ENCODE data around the gene PLAU.

GRCh38 chr10:73901261-73901660 is 9.7 kb upstream of the PLAU start:
- TF ChIP-seq CTCF (IDR thresholded peaks at IDR 0.05), result no peak
- TF ChIP-seq RAD21 (conservative IDR thresholded peaks at IDR 0.05 in 1 of 2, IDR thresholded peaks at IDR 0.05 in 1 of 2), result no peak
- TF ChIP-seq SMC3 (IDR thresholded peaks at IDR 0.05), result no peak
- TF ChIP-seq, protein P1, sequence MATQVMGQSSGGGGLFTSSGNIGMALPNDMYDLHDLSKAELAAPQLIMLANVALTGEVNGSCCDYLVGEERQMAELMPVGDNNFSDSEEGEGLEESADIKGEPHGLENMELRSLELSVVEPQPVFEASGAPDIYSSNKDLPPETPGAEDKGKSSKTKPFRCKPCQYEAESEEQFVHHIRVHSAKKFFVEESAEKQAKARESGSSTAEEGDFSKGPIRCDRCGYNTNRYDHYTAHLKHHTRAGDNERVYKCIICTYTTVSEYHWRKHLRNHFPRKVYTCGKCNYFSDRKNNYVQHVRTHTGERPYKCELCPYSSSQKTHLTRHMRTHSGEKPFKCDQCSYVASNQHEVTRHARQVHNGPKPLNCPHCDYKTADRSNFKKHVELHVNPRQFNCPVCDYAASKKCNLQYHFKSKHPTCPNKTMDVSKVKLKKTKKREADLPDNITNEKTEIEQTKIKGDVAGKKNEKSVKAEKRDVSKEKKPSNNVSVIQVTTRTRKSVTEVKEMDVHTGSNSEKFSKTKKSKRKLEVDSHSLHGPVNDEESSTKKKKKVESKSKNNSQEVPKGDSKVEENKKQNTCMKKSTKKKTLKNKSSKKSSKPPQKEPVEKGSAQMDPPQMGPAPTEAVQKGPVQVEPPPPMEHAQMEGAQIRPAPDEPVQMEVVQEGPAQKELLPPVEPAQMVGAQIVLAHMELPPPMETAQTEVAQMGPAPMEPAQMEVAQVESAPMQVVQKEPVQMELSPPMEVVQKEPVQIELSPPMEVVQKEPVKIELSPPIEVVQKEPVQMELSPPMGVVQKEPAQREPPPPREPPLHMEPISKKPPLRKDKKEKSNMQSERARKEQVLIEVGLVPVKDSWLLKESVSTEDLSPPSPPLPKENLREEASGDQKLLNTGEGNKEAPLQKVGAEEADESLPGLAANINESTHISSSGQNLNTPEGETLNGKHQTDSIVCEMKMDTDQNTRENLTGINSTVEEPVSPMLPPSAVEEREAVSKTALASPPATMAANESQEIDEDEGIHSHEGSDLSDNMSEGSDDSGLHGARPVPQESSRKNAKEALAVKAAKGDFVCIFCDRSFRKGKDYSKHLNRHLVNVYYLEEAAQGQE (IDR thresholded peaks at IDR 0.05), result no peak
- TF ChIP-seq POLR2A (IDR thresholded peaks at IDR 0.05; ENCODE audit: low read length), result no peak
- TF ChIP-seq, protein P2, sequence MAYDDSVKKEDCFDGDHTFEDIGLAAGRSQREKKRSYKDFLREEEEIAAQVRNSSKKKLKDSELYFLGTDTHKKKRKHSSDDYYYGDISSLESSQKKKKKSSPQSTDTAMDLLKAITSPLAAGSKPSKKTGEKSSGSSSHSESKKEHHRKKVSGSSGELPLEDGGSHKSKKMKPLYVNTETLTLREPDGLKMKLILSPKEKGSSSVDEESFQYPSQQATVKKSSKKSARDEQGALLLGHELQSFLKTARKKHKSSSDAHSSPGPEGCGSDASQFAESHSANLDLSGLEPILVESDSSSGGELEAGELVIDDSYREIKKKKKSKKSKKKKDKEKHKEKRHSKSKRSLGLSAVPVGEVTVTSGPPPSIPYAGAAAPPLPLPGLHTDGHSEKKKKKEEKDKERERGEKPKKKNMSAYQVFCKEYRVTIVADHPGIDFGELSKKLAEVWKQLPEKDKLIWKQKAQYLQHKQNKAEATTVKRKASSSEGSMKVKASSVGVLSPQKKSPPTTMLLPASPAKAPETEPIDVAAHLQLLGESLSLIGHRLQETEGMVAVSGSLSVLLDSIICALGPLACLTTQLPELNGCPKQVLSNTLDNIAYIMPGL (CRISPR knock-in tag; IDR thresholded peaks at IDR 0.05; ENCODE audit: borderline replicate concordance), result no peak
- no peak for TF ChIP-seq ZFP36 (IDR thresholded peaks at IDR 0.05; ENCODE audit: borderline replicate concordance, partially characterized antibody)
- TF ChIP-seq, protein P3, sequence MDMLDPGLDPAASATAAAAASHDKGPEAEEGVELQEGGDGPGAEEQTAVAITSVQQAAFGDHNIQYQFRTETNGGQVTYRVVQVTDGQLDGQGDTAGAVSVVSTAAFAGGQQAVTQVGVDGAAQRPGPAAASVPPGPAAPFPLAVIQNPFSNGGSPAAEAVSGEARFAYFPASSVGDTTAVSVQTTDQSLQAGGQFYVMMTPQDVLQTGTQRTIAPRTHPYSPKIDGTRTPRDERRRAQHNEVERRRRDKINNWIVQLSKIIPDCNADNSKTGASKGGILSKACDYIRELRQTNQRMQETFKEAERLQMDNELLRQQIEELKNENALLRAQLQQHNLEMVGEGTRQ (IDR thresholded peaks at IDR 0.05), result no peak
- no peak for TF ChIP-seq MAZ (IDR thresholded peaks at IDR 0.05; ENCODE audit: borderline replicate concordance, low read depth, low read length)
- TF ChIP-seq ESRRA (IDR thresholded peaks at IDR 0.05; ENCODE audit: borderline replicate concordance, low read length), result no peak

All from A549 (cell line).